Measurements from ENCODE around the gene ASMT.
"Not testable (repeated sequence)": the region's sequence is repeated elsewhere in the genome, so short reads cannot be mapped to it uniquely, and the experiment has no call there.

ASMT gene

GRCh38 chrX:1598021-1598875, 16.6 kb upstream of the ASMT start:
- no peak for DNase-seq

- DNase-seq, result no peak
Observed at GRCh38 chrX:1598876-1599790, 15.7 kb upstream of the ASMT start.

- DNase-seq, result no peak
Observed at GRCh38 chrX:1599791-1600405, 15.0 kb upstream of the ASMT start.

- no peak for DNase-seq
Observed at GRCh38 chrX:1600406-1601050, 14.3 kb upstream of the ASMT start.

GRCh38 chrX:1601051-1601767, 13.7 kb upstream of the ASMT start:
- no peak for DNase-seq

GRCh38 chrX:1601768-1602085, 13.1 kb upstream of the ASMT start:
- no peak for DNase-seq

- no peak for DNase-seq
Observed at GRCh38 chrX:1602299-1602698, 12.6 kb upstream of the ASMT start.

- DNase-seq, result no peak
Observed at GRCh38 chrX:1606496-1606895, 8.4 kb upstream of the ASMT start.

- no peak for DNase-seq
Observed at GRCh38 chrX:1609311-1609710, 5.5 kb upstream of the ASMT start.

- no peak for DNase-seq
Observed at GRCh38 chrX:1609762-1610161, 5.1 kb upstream of the ASMT start.

- DNase-seq, result no peak
Observed at GRCh38 chrX:1610166-1610565, 4.7 kb upstream of the ASMT start.

GRCh38 chrX:1610736-1611135, 4.1 kb upstream of the ASMT start:
- DNase-seq, result no peak

GRCh38 chrX:1612641-1613286, 2.1 kb upstream of the ASMT start:
- DNase-seq, result no peak

- no peak for DNase-seq
Observed at GRCh38 chrX:1618689-1619088, 3.8 kb downstream of the ASMT start.

GRCh38 chrX:1623691-1624090, 8.8 kb downstream of the ASMT start:
- DNase-seq, result no peak

GRCh38 chrX:1624158-1624860, 9.4 kb downstream of the ASMT start:
- not testable (repeated sequence) for DNase-seq

- DNase-seq, result not testable (repeated sequence)
Observed at GRCh38 chrX:1624861-1625215, 10.0 kb downstream of the ASMT start.

GRCh38 chrX:1629244-1629643, 14.4 kb downstream of the ASMT start:
- DNase-seq, result no peak

- no peak for DNase-seq
Observed at GRCh38 chrX:1646009-1646408, 31.1 kb downstream of the ASMT start.

- DNase-seq, result no peak
Observed at GRCh38 chrX:1649621-1650020, 34.8 kb downstream of the ASMT start.
